Neural cell (in vitro differentiated cells): ENCODE results near the gene CPB1. TPM values are rescaled to one million over a fixed set of nuclear protein-coding genes. Genes with fewer than 3 reads are reported as not detected.

Experiments used
- H2AFZ ChIP-seq: fragments of 200-600, 300-800 bp; sonication (generic), shearing (Covaris generic); 2 replicates; pipeline ENCODE4 v1.6.0; 2014; ENCODE audit warnings: low read depth, mild to moderate bottlenecking, antibody characterized with exemption, low read length, moderate library complexity
- H3F3A ChIP-seq: fragments of 200-600 bp; shearing (Covaris generic); 2 replicates; pipeline ENCODE4 v1.6.1; 2016; ENCODE audit warnings: mild to moderate bottlenecking, moderate library complexity, mixed read lengths, antibody characterized with exemption, low read length; ENCODE audit not compliant: insufficient read depth, poor library complexity, severe bottlenecking
- H3K27ac ChIP-seq: fragments of 200-600, 300-800 bp; sonication (generic), shearing (Covaris generic); 2 replicates; pipeline ENCODE4 v1.5.1; 2014; ENCODE audit warnings: mild to moderate bottlenecking, low read length, moderate library complexity
- H3K27me3 ChIP-seq: fragments of 300-800, 200-600 bp; sonication (generic), shearing (Covaris generic); 2 replicates; pipeline ENCODE4 v1.6.0; 2014; ENCODE audit warnings: mild to moderate bottlenecking, low read depth, low read length, moderate library complexity; ENCODE audit not compliant: insufficient read depth
- H3K36me3 ChIP-seq: fragments of 300-800, 200-600 bp; sonication (generic), shearing (Covaris generic); 2 replicates; pipeline ENCODE4 v1.5.1; 2014; ENCODE audit warnings: mild to moderate bottlenecking, antibody characterized with exemption, low read length, moderate library complexity; ENCODE audit not compliant: insufficient read depth
- H3K4me2 ChIP-seq: fragments of 300-800, 200-600 bp; sonication (generic), shearing (Covaris generic); 2 replicates; pipeline ENCODE4 v1.6.0; 2014; ENCODE audit warnings: mild to moderate bottlenecking, low read length
- H3K4me3 ChIP-seq: fragments of 300-800, 200-600 bp; sonication (generic), shearing (Covaris generic); 2 replicates; pipeline ENCODE4 v1.5.1; 2014; ENCODE audit warnings: mild to moderate bottlenecking, low read length, moderate library complexity
- H3K79me2 ChIP-seq: fragments of 200-600 bp; shearing (Covaris generic); replicated peaks from 2 replicates; pipeline ENCODE4 v1.6.0; 2014; ENCODE audit warnings: mild to moderate bottlenecking, low read length, moderate library complexity; ENCODE audit not compliant: insufficient read depth
- H3K9ac ChIP-seq: fragments of 300-800, 200-600 bp; sonication (generic), shearing (Covaris generic); 2 replicates; pipeline ENCODE4 v1.6.1; 2016; ENCODE audit warnings: mild to moderate bottlenecking, low read length, mixed read lengths
- H3K9me2 ChIP-seq: fragments of 200-600 bp; shearing (Covaris generic); 2 replicates; pipeline ENCODE4 v1.6.1; 2016; ENCODE audit warnings: mild to moderate bottlenecking, low read length, mixed read lengths; ENCODE audit not compliant: insufficient read depth
- H3K9me3 ChIP-seq: fragments of 200-600, 300-800 bp; sonication (generic), shearing (Covaris generic); 2 replicates; pipeline ENCODE4 v1.6.1; 2016; ENCODE audit warnings: mild to moderate bottlenecking, mixed run types, low read length, moderate library complexity, mixed read lengths
- H4K20me1 ChIP-seq: fragments of 200-600 bp; shearing (Covaris generic); 2 replicates; pipeline ENCODE4 v1.6.1; 2016; ENCODE audit warnings: mild to moderate bottlenecking, mixed run types; ENCODE audit not compliant: insufficient read depth
- EP300 ChIP-seq: fragments of 450-650 bp; conservative IDR thresholded peaks from 2 replicates; pipeline ENCODE4 v1.6.1; 2014; ENCODE audit warnings: antibody characterized with exemption, mild to moderate bottlenecking, moderate library complexity; ENCODE audit not compliant: poor library complexity, severe bottlenecking
- EZH2 ChIP-seq: fragments of 200-600, 300-800 bp; shearing (Covaris generic), sonication (generic); IDR thresholded peaks from 2 replicates; pipeline ENCODE4 v1.6.1; 2014; ENCODE audit warnings: antibody characterized with exemption, low read length, borderline replicate concordance, mild to moderate bottlenecking; ENCODE audit not compliant: insufficient read depth, poor library complexity, severe bottlenecking
- MXI1 ChIP-seq: fragments of 450-650 bp; conservative IDR thresholded peaks from 2 replicates; pipeline ENCODE4 v1.6.1; 2014; ENCODE audit warnings: antibody characterized with exemption, mild to moderate bottlenecking; ENCODE audit not compliant: poor library complexity, severe bottlenecking
- POLR2AphosphoS5 ChIP-seq: IDR thresholded peaks from 2 replicates; pipeline ENCODE4 v1.6.1; 2012
- RAD21 ChIP-seq: fragments of 450-650 bp; conservative IDR thresholded peaks from 2 replicates; pipeline ENCODE4 v1.6.1; 2014; ENCODE audit warnings: antibody characterized with exemption, mild to moderate bottlenecking, moderate library complexity
- SMC3 ChIP-seq: fragments of 450-650 bp; conservative IDR thresholded peaks from 2 replicates; pipeline ENCODE4 v1.6.1; 2014; ENCODE audit warnings: antibody characterized with exemption, mild to moderate bottlenecking, moderate library complexity; ENCODE audit not compliant: poor library complexity
- TAF1 ChIP-seq: IDR thresholded peaks from 2 replicates; pipeline ENCODE4 v1.6.1; 2012; ENCODE audit warnings: low read depth
- polyA plus RNA-seq: library from polyadenylated mRNA; depleted of rRNA; stranded (reverse); fragments of >200 nt; gene quantifications from 2 replicates; pipeline ENCODE4 v1.2.3, GENCODE V29; 2014
- TF ChIP-seq, protein P1 (sequence below): IDR thresholded peaks from 2 replicates; pipeline ENCODE4 v1.6.1; 2012; ENCODE audit warnings: borderline replicate concordance
- TF ChIP-seq, protein P2 (sequence below): fragments of 450-650 bp; IDR thresholded peaks from 2 replicates; pipeline ENCODE4 v1.5.1; 2014; ENCODE audit warnings: antibody characterized with exemption, mild to moderate bottlenecking, moderate library complexity; ENCODE audit not compliant: poor library complexity, severe bottlenecking

Gene CPB1
- polyA plus RNA-seq, 1 donor from 2014 or later, result 0.19 TPM

DNA sequence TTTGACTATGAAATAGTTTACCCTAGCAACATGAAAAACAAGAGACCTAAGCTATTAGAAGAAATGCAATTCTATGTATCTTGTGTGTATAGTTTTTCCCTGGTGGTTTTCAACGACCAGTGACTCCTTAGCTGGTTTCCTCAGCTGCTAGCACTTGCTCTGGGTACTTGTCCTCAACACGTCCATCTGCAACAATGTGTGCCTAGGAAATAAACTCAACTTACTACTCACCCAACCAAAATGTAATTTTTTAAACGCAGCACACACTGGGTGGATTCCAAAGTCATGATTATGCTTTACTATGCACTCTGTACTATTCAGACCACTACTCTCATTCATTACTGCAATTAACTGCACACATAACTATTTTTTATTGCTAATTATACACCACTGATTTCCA, 68.5 kb downstream of the CPB1 start:
- Histone ChIP-seq H3K4me3 (no peak overlapping the region), H3F3A (no peaks in the 10 kb centered on the region), H3K9ac (no peak overlapping the region), H3K27me3 (no peaks in the 10 kb centered on the region), H3K9me3 (no peaks in the 10 kb centered on the region), H3K79me2 (no peaks in the 10 kb centered on the region), H3K36me3 (no peaks in the 10 kb centered on the region), H3K27ac (no peak overlapping the region), H4K20me1 (no peaks in the 10 kb centered on the region), H3K4me2 (no peak overlapping the region), H3K9me2 (no peaks in the 10 kb centered on the region), H2AFZ (no peak overlapping the region)
- TF ChIP-seq EZH2, result no peak
- no peak for TF ChIP-seq EP300
- TF ChIP-seq SMC3, result no peak
- TF ChIP-seq TAF1, result no peak
- TF ChIP-seq POLR2AphosphoS5, result no peak
- TF ChIP-seq, protein P1, sequence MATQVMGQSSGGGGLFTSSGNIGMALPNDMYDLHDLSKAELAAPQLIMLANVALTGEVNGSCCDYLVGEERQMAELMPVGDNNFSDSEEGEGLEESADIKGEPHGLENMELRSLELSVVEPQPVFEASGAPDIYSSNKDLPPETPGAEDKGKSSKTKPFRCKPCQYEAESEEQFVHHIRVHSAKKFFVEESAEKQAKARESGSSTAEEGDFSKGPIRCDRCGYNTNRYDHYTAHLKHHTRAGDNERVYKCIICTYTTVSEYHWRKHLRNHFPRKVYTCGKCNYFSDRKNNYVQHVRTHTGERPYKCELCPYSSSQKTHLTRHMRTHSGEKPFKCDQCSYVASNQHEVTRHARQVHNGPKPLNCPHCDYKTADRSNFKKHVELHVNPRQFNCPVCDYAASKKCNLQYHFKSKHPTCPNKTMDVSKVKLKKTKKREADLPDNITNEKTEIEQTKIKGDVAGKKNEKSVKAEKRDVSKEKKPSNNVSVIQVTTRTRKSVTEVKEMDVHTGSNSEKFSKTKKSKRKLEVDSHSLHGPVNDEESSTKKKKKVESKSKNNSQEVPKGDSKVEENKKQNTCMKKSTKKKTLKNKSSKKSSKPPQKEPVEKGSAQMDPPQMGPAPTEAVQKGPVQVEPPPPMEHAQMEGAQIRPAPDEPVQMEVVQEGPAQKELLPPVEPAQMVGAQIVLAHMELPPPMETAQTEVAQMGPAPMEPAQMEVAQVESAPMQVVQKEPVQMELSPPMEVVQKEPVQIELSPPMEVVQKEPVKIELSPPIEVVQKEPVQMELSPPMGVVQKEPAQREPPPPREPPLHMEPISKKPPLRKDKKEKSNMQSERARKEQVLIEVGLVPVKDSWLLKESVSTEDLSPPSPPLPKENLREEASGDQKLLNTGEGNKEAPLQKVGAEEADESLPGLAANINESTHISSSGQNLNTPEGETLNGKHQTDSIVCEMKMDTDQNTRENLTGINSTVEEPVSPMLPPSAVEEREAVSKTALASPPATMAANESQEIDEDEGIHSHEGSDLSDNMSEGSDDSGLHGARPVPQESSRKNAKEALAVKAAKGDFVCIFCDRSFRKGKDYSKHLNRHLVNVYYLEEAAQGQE, result no peak
- no peak for TF ChIP-seq MXI1
- TF ChIP-seq, protein P2, sequence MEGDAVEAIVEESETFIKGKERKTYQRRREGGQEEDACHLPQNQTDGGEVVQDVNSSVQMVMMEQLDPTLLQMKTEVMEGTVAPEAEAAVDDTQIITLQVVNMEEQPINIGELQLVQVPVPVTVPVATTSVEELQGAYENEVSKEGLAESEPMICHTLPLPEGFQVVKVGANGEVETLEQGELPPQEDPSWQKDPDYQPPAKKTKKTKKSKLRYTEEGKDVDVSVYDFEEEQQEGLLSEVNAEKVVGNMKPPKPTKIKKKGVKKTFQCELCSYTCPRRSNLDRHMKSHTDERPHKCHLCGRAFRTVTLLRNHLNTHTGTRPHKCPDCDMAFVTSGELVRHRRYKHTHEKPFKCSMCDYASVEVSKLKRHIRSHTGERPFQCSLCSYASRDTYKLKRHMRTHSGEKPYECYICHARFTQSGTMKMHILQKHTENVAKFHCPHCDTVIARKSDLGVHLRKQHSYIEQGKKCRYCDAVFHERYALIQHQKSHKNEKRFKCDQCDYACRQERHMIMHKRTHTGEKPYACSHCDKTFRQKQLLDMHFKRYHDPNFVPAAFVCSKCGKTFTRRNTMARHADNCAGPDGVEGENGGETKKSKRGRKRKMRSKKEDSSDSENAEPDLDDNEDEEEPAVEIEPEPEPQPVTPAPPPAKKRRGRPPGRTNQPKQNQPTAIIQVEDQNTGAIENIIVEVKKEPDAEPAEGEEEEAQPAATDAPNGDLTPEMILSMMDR, result no peak
- no peak for TF ChIP-seq RAD21

DNA sequence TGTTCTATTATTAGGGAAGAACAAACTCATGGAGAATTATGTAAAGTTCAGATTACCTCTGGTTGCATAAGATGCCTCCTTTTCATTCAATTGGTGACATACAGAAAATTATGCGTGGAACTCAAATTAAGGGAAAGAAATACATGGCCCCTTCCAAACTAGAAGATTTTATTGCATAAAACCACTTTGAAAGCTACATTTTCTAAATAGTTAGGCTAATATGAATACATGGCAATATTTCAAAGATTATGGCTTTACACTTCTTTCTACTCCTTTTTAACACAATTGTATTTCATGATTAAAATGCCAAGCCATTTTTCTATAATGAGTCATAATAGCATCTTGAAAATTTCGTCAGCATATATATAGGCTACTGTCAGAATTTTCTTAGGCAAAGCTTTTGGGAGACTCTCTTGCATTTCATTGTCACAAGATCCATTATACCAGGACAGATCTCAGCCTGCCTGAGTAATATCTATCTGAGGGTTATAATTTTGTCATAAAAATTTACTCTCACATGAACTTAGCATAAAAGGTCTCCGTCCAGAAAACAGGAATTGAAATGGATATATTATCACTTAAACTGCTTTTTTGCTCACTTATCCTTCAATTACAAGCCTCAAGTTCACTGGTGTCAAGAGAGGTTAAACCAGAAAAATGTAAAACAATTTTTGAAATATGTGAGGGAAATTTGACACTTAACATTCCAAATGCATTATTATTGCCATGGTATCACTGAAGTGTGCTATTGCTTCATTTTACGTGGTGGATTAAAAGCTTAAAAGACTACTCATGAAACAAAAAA, 74.6 kb downstream of the CPB1 start:
- H2AFZ ChIP-seq, result no peak overlapping the region
- H3K4me2 ChIP-seq, result no peak overlapping the region
- TF ChIP-seq POLR2AphosphoS5 (no peak), TAF1 (no peak), MXI1 (no peak), EP300 (no peak), SMC3 (no peak), EZH2 (no peak), RAD21 (no peak)
- TF ChIP-seq, protein P1, result no peak
- TF ChIP-seq, protein P2, result no peak
- H3K4me3 ChIP-seq, result no peak overlapping the region
- H3K9ac ChIP-seq, result no peak overlapping the region
- no peaks in the 10 kb centered on the region for H3K9me3 ChIP-seq
- no peaks in the 10 kb centered on the region for H3K27me3 ChIP-seq
- H3F3A ChIP-seq, result no peaks in the 10 kb centered on the region
- H3K79me2 ChIP-seq, result no peaks in the 10 kb centered on the region
- H4K20me1 ChIP-seq, result no peaks in the 10 kb centered on the region
- H3K9me2 ChIP-seq, result no peaks in the 10 kb centered on the region
- H3K36me3 ChIP-seq, result no peaks in the 10 kb centered on the region
- H3K27ac ChIP-seq, result no peak overlapping the region
